Vagina (tissue), 2 donors: ENCODE data around the gene ADRB1. TPM values are rescaled to one million over a fixed set of nuclear protein-coding genes. Genes with fewer than 3 reads are reported as not detected.

Source experiments
- DNase-seq, 2 donors: peaks; one replicate each; pipeline ENCODE4 v3.0.0-alpha.2; 2017; ENCODE audit errors: extremely low spot score in 2 of 2
- H3K27ac ChIP-seq: fragments of 200-600 bp; sonication (generic); one replicate; pipeline ENCODE4 v1.5.1; 2019
- H3K27me3 ChIP-seq: fragments of 200-600 bp; sonication (generic); one replicate; pipeline ENCODE4 v1.5.1; 2019
- H3K36me3 ChIP-seq, 2 donors: fragments of 200-600 bp; sonication (generic); one replicate each; pipeline ENCODE4 v1.5.1; 2017 to 2019
- H3K4me1 ChIP-seq: fragments of 200-600 bp; sonication (generic); one replicate; pipeline ENCODE4 v1.5.1; 2019
- H3K4me3 ChIP-seq, 2 donors: fragments of 200-600 bp; sonication (generic); 1 replicate in 1 of 2; 2 replicates in 1 of 2; pipeline ENCODE4 v1.5.1; 2016 to 2019
- H3K9me3 ChIP-seq: fragments of 200-600 bp; sonication (generic); one replicate; pipeline ENCODE4 v1.5.1; 2019
- CTCF ChIP-seq, 3 experiments: fragments of 450-650 bp in 2 of 3; fragments of 200-600 bp in 1 of 3; sonication (generic) in 1 of 3; IDR thresholded peaks; one replicate each; pipeline ENCODE4 v1.5.1; 2017 to 2019; ENCODE audit warnings: antibody characterized with exemption in 3 of 3, mild to moderate bottlenecking in 2 of 3, moderate library complexity in 2 of 3
- POLR2A ChIP-seq, 2 donors: fragments of 450-650 bp; IDR thresholded peaks; one replicate each; pipeline ENCODE4 v1.6.1; 2017; ENCODE audit warnings: antibody characterized with exemption in 2 of 2, mild to moderate bottlenecking in 2 of 2, moderate library complexity in 2 of 2
- POLR2AphosphoS5 ChIP-seq, 2 donors: sonication (generic); formaldehyde crosslinking; IDR thresholded peaks; one replicate each; pipeline ENCODE4 v1.9.0; 2017; ENCODE audit warnings: antibody characterized with exemption in 2 of 2, mild to moderate bottlenecking in 2 of 2, low read depth in 1 of 2; ENCODE audit not compliant: insufficient read depth in 1 of 2
- intact Hi-C: fragments of 100-400 bp; cut with DNase I; formaldehyde crosslinking; loops from one replicate; pipeline ENCODE4 v1.15.1; 2023
- total RNA-seq: library from RNA; depleted of rRNA; stranded (reverse); fragments of >200 nt; gene quantifications from one replicate; pipeline ENCODE4 v1.2.3, GENCODE V29; 2016

ADRB1 gene
- total RNA-seq, result not detected

GRCh38 chr10:114043532-114044246 lies at the start of gene ADRB1:
TSS of gene ADRB1 (plus strand) at chr10:114043866. CDS start at chr10:114044133, 267 bp downstream.
- DNase-seq, result no peak
- Histone ChIP-seq H3K36me3 (no peaks in the 10 kb centered on the region), H3K4me1 (peaks cover 12% of the 10 kb centered on the region), H3K4me3 (peak within 1 kb of the TSS; percentile 48 to 49), H3K9me3 (no peaks in the 10 kb centered on the region), H3K27me3 (peaks cover 3% of the 10 kb centered on the region), H3K27ac (peak within 1 kb of the TSS; percentile 44)
- intact Hi-C loops, result loop anchor here (10.0 kb wide), 1 partner anchor 761 kb away; no protein-coding TSS in a partner anchor
- TF ChIP-seq POLR2A (IDR thresholded peaks at IDR 0.05) (no peak), CTCF (IDR thresholded peaks at IDR 0.05) (no peak), POLR2AphosphoS5 (IDR thresholded peaks at IDR 0.05; ENCODE audit: insufficient read depth in 1 of 2, low read depth in 1 of 2) (no peak)

- no peak for DNase-seq
- Histone ChIP-seq H3K9me3 (no peaks in the 10 kb centered on the region), H3K4me3 (no peak overlapping the region), H3K36me3 (no peaks in the 10 kb centered on the region), H3K27ac (no peak overlapping the region), H3K27me3 (no peaks in the 10 kb centered on the region), H3K4me1 (peaks cover 19% of the 10 kb centered on the region)
- intact Hi-C loops, result no loop called here
- TF ChIP-seq CTCF (IDR thresholded peaks at IDR 0.05) (no peak), POLR2A (IDR thresholded peaks at IDR 0.05) (no peak), POLR2AphosphoS5 (IDR thresholded peaks at IDR 0.05; ENCODE audit: insufficient read depth in 1 of 2, low read depth in 1 of 2) (no peak)
Observed at GRCh38 chr10:113995201-113995600, 48.5 kb upstream of the ADRB1 start.

DNA sequence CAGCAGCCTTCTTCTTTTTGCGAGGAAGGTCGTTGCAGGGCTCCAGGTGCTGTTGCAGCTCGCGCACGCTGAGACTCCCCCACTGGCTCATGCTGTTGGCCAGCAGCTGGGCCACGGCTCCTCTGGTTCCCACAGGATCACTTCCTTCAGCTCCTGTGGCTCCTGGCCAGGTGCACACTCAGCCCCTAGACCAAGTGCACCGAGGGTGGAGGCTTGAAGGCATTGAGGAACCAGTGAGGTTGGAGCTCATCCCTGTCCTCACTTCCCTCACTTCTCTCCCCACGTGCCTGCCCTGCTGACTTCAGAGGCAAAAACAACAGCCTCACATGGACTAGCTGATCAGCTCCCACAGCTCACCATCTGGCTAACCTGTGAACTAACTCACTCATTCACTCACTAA lies 46.2 kb upstream of the ADRB1 start:
- intact Hi-C loops, result no loop called here
- H3K27ac ChIP-seq, result no peak overlapping the region
- DNase-seq, result peak in 1 of 2 donors; percentile 70
- H3K36me3 ChIP-seq, result no peaks in the 10 kb centered on the region
- H3K4me3 ChIP-seq, result no peak overlapping the region
- no peaks in the 10 kb centered on the region for H3K9me3 ChIP-seq
- H3K4me1 ChIP-seq, result peaks cover 14% of the 10 kb centered on the region
- no peak for TF ChIP-seq POLR2AphosphoS5 (IDR thresholded peaks at IDR 0.05; ENCODE audit: insufficient read depth in 1 of 2, low read depth in 1 of 2)
- H3K27me3 ChIP-seq, result no peaks in the 10 kb centered on the region

GRCh38 chr10:113999531-113999930 lies 44.1 kb upstream of the ADRB1 start:
- DNase-seq, result no peak
- no peaks in the 10 kb centered on the region for H3K9me3 ChIP-seq
- no peaks in the 10 kb centered on the region for H3K4me1 ChIP-seq
- H3K27me3 ChIP-seq, result no peaks in the 10 kb centered on the region
- no peaks in the 10 kb centered on the region for H3K36me3 ChIP-seq
- H3K27ac ChIP-seq, result no peak overlapping the region
- TF ChIP-seq CTCF (IDR thresholded peaks at IDR 0.05), result no peak
- no peak for TF ChIP-seq POLR2AphosphoS5 (IDR thresholded peaks at IDR 0.05; ENCODE audit: insufficient read depth in 1 of 2, low read depth in 1 of 2)
- TF ChIP-seq POLR2A (IDR thresholded peaks at IDR 0.05), result no peak
- intact Hi-C loops, result no loop called here
- H3K4me3 ChIP-seq, result no peak overlapping the region

DNA sequence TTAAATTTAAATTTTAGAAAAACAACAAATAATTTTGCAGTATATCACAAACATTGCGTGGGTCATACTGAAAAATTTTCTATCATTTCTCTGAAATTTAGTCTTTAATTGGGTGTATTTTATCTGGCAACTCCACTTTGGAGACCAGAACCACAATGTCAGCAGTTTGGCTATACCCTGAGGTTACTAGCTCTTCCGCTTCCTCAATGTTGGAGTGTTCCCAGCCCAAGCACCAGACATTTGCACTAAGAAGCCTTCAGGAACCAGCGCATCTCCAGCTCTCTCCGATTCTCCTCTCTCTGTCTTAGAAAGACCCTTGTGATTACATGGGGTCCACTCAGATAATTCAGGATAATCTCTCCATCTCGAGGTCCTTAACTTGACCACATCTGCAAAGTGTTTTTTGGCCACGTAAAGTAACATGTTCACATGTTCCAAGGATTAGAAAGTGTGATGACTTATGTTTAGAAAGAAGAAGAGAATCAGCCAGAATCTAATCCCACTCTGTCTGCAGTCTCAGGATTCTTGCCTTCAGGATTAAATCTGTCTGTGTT lies 43.1 kb upstream of the ADRB1 start:
- no peaks in the 10 kb centered on the region for H3K27me3 ChIP-seq
- no peak overlapping the region for H3K4me3 ChIP-seq
- intact Hi-C loops, result no loop called here
- H3K27ac ChIP-seq, result no peak overlapping the region
- H3K9me3 ChIP-seq, result no peaks in the 10 kb centered on the region
- DNase-seq, result peak in 1 of 2 donors; percentile 42
- no peaks in the 10 kb centered on the region for H3K36me3 ChIP-seq
- no peak for TF ChIP-seq CTCF (IDR thresholded peaks at IDR 0.05)
- no peak for TF ChIP-seq POLR2A (IDR thresholded peaks at IDR 0.05)
- no peak for TF ChIP-seq POLR2AphosphoS5 (IDR thresholded peaks at IDR 0.05; ENCODE audit: insufficient read depth in 1 of 2, low read depth in 1 of 2)
- H3K4me1 ChIP-seq, result no peaks in the 10 kb centered on the region
